Left lung (tissue), 10 donors: ENCODE results near the gene SKP2. TPM values are rescaled to one million over a fixed set of nuclear protein-coding genes. Genes with fewer than 3 reads are reported as not detected.
A peak's percentile ranks its signal among the peaks of the same experiment; 100 is the strongest.

ENCODE experiments used
- ATAC-seq: fragments of 200-7000 bp; cut with Tn5 transposase; one replicate; pipeline ENCODE4 v1.9.1; 2020; ENCODE audit warnings: moderate library complexity
- DNase-seq, 4 donors: peaks; one replicate each; pipeline ENCODE4 v3.0.0-alpha.2; 2013 to 2020
- H3K27ac ChIP-seq, 2 donors: fragments of 200-600 bp; sonication (generic) in 1 of 2; one replicate each; pipeline versions ENCODE4 v1.5.0 to v1.8.0; 2020 to 2021
- H3K27me3 ChIP-seq, 2 donors: fragments of 200-600 bp; sonication (generic) in 1 of 2; one replicate each; pipeline versions ENCODE4 v1.5.0 to v1.8.0; 2020 to 2021
- H3K36me3 ChIP-seq, 2 donors: fragments of 200-600 bp; sonication (generic) in 1 of 2; one replicate each; pipeline versions ENCODE4 v1.5.0 to v1.8.0; 2020 to 2021
- H3K4me1 ChIP-seq, 2 donors: fragments of 200-600 bp; one replicate each; pipeline ENCODE4 v1.8.0; 2021
- H3K4me3 ChIP-seq, 2 donors: fragments of 200-600 bp; sonication (generic) in 1 of 2; one replicate each; pipeline versions ENCODE4 v1.5.0 to v1.8.0; 2020 to 2021; ENCODE audit warnings: mild to moderate bottlenecking in 1 of 2
- H3K9me3 ChIP-seq, 2 donors: fragments of 200-600 bp; sonication (generic) in 1 of 2; one replicate each; pipeline versions ENCODE4 v1.5.0 to v1.8.0; 2020 to 2021
- intact Hi-C, 2 donors: fragments of 100-400 bp; cut with DNase I; formaldehyde crosslinking; loops; one replicate each; pipeline versions ENCODE4 v1.11.2 to v1.14.2; 2022
- polyA plus RNA-seq, 6 donors: library from polyadenylated mRNA; unstranded; fragments of 120-200 nt; gene quantifications; one replicate each; pipeline ENCODE4 v1.2.1, GENCODE V29; 2013; ENCODE audit not compliant: insufficient read length in 6 of 6
- total RNA-seq, 2 donors: library from RNA; stranded (reverse); fragmentation: NEBNext Ultra II Directional; extraction: Animal tissue kit (Norgen Biotek cat#: 25700); gene quantifications; one replicate each; pipeline ENCODE4 v1.2.1, GENCODE V29; 2021
- TF ChIP-seq, protein P1 (sequence below), 2 donors: fragments of 200-600 bp; sonication (generic) in 1 of 2; IDR thresholded peaks; one replicate each; pipeline versions ENCODE4 v1.5.0 to v1.8.0; 2021; ENCODE audit warnings: antibody characterized with exemption in 2 of 2
- donor health status: DM: no; HTN: yes; CAD: no.
- donor health status: DM: no; HTN: no; CAD: no.

Gene SKP2
- total and polyA plus RNA-seq, 8 donors: 18.4 to 56.4 (median 48.7) TPM

DNA sequence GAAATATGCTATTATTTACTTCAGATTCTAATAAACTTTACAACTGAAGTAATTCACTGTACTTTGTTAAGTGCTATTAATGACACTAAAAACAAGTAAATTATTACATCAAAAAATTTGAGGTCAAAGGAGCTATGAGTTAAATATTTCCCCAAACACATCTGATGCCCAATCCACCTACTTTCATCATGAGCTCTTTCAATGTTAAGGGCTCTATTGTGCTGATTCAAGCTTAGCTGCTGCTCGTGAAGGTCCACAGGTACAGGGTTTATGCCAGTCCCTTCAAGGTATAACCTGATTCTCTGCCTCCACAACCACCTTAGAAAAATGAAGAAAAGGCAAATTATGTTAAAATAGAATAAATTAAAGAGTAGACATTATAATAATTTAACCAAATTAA, 65.7 kb downstream of the SKP2 start:
- ATAC-seq (no peak), DNase-seq (no peak)
- Histone ChIP-seq H3K4me3 (no peak overlapping the region), H3K36me3 (peaks cover 3 to 48% of the 10 kb centered on the region in 2 donors), H3K9me3 (no peaks in the 10 kb centered on the region), H3K27ac (no peak overlapping the region), H3K27me3 (no peaks in the 10 kb centered on the region), H3K4me1 (no peaks in the 10 kb centered on the region)
- TF ChIP-seq, protein P1, sequence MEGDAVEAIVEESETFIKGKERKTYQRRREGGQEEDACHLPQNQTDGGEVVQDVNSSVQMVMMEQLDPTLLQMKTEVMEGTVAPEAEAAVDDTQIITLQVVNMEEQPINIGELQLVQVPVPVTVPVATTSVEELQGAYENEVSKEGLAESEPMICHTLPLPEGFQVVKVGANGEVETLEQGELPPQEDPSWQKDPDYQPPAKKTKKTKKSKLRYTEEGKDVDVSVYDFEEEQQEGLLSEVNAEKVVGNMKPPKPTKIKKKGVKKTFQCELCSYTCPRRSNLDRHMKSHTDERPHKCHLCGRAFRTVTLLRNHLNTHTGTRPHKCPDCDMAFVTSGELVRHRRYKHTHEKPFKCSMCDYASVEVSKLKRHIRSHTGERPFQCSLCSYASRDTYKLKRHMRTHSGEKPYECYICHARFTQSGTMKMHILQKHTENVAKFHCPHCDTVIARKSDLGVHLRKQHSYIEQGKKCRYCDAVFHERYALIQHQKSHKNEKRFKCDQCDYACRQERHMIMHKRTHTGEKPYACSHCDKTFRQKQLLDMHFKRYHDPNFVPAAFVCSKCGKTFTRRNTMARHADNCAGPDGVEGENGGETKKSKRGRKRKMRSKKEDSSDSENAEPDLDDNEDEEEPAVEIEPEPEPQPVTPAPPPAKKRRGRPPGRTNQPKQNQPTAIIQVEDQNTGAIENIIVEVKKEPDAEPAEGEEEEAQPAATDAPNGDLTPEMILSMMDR (IDR thresholded peaks at IDR 0.05): no peak
- intact Hi-C loops: no loop called here

GRCh38 chr5:36217988-36218387, 66.1 kb downstream of the SKP2 start:
- intact Hi-C loops: no loop called here

DNA sequence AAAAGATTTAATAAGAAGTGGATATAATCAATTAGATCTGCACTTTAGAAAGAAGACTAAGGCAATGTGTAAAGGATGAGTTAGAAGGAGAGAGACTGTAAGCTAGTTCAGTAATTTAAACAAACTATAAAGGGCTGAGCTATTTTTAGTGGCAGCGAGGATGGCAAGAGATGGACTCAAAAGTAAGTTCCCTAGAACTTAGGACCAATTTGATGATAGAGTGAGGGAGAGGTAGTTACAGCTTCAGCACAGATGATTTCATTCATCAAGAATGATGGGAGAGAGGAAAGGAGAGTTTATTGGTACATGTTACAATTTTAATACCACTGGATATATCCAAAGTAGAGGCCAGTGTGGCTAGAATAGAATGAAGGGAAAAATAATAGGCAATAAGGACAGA, 70.7 kb downstream of the SKP2 start:
- no peak for ATAC-seq
- Histone ChIP-seq H3K4me3 (no peak overlapping the region), H3K27me3 (no peaks in the 10 kb centered on the region), H3K9me3 (no peaks in the 10 kb centered on the region), H3K27ac (no peak overlapping the region), H3K4me1 (no peaks in the 10 kb centered on the region), H3K36me3 (peaks cover 3 to 33% of the 10 kb centered on the region in 2 donors)
- intact Hi-C loops: no loop called here
- DNase-seq: no peak
- TF ChIP-seq, protein P1 (IDR thresholded peaks at IDR 0.05): no peak

More at GRCh38 chr5:36217988-36218387, 66.1 kb downstream of the SKP2 start:
- no peak for DNase-seq
- ATAC-seq: no peak
- peaks cover 3 to 48% of the 10 kb centered on the region in 2 donors for H3K36me3 ChIP-seq
- TF ChIP-seq, protein P1 (IDR thresholded peaks at IDR 0.05): no peak
- no peaks in the 10 kb centered on the region for H3K9me3 ChIP-seq
- no peak overlapping the region for H3K27ac ChIP-seq
- no peak overlapping the region for H3K4me3 ChIP-seq
- H3K4me1 ChIP-seq: no peaks in the 10 kb centered on the region
- H3K27me3 ChIP-seq: no peaks in the 10 kb centered on the region

DNA sequence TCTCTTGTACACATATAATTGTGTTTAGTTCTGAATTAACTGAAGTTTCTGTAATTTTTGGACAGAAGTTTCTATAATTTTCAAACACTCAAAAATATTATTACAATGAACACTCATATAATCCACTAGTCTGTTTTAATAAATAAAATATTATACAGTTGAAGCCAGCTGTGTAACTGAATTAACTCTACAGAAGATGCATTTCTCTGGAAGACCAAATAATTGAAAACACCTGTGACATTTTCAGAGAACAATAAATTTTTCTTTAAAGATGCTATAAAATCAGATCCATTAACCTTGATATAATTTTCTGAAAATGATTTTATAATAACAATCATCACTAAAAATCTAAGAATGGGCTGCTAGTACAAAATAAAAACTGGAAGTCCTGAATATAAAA, 75.1 kb downstream of the SKP2 start:
- intact Hi-C loops: no loop called here
- H3K27ac ChIP-seq: no peak overlapping the region
- DNase-seq (no peak), ATAC-seq (no peak)
- peaks cover 0 to 10% of the 10 kb centered on the region in 2 donors for H3K36me3 ChIP-seq
- H3K4me3 ChIP-seq: no peak overlapping the region
- H3K27me3 ChIP-seq: no peaks in the 10 kb centered on the region
- no peaks in the 10 kb centered on the region for H3K4me1 ChIP-seq
- no peaks in the 10 kb centered on the region for H3K9me3 ChIP-seq
- TF ChIP-seq, protein P1 (IDR thresholded peaks at IDR 0.05): no peak

- intact Hi-C loops: no loop called here
- Histone ChIP-seq H3K27ac (no peak overlapping the region), H3K9me3 (no peaks in the 10 kb centered on the region), H3K36me3 (peaks cover 0 to 10% of the 10 kb centered on the region in 2 donors), H3K4me1 (no peaks in the 10 kb centered on the region), H3K4me3 (no peak overlapping the region), H3K27me3 (no peaks in the 10 kb centered on the region)
- ATAC-seq (no peak), DNase-seq (peak in 1 of 4 donors; percentile 27)
- TF ChIP-seq, protein P1 (IDR thresholded peaks at IDR 0.05): no peak
These were observed 76.6 kb downstream of the SKP2 start for GRCh38 chr5:36228505-36228904.
